HG02571 (cell line): ENCODE results near the gene NOXO1.

ENCODE experiments used
- ATAC-seq: cut with Tn5 transposase; IDR thresholded peaks from one replicate; pipeline ENCODE4 v1.9.1; 2021; ENCODE audit warnings: mild to moderate bottlenecking, moderate library complexity; ENCODE audit not compliant: unreplicated experiment

NOXO1 gene, protein sequence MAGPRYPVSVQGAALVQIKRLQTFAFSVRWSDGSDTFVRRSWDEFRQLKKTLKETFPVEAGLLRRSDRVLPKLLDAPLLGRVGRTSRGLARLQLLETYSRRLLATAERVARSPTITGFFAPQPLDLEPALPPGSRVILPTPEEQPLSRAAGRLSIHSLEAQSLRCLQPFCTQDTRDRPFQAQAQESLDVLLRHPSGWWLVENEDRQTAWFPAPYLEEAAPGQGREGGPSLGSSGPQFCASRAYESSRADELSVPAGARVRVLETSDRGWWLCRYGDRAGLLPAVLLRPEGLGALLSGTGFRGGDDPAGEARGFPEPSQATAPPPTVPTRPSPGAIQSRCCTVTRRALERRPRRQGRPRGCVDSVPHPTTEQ

GRCh38 chr16:1981398-1981836, at the start of gene NOXO1:
Gene NOXO1, minus strand, starts transcription at chr16:1981469. Its CDS starts 290 bp downstream, at chr16:1981179.
- no peak for ATAC-seq

DNA sequence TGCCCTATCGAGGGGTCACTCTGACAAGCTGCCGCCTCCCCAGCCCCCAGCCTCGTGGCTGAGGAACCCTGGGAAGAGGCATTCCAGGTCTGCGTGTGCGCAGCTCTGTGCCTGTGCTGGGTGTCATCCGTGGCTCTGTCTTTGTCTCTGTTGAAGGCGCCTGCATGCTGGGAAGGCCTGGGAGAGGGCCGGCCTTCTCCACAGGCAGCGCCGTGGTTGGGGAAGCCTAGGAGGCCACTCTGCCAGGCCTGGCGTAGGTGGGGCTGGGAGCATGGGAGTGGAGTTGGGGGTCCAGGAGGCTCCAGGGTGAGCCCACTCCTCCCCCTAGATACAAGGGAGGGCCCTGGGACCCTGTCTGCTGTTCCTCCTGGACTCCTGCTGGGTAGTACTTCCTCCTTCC, 48.8 kb upstream of the NOXO1 start:
- no peak for ATAC-seq

GRCh38 chr16:2029350-2029749, 48.1 kb upstream of the NOXO1 start:
- no peak for ATAC-seq

GRCh38 chr16:2028620-2029220, 47.5 kb upstream of the NOXO1 start:
- no peak for ATAC-seq

DNA sequence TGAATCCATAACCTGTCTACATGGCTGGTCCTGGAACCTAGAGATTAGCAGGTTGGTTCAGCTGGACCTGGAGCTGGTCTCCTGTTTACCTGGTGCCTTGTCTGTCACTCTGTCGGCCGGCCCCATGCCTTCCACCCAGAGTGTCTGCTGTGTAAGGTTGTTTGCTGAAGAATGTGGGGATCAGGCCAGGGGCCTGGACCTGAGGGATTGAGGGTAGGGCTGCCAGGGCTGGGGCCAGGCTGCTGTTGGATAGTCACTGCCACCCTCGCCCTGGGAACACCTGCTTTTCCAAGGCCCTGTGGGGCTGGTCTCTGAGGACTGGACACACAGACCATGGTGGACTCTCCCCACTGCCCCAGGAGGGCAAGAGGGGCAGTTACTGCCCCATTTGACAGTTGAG, 46.9 kb upstream of the NOXO1 start:
- no peak for ATAC-seq

DNA sequence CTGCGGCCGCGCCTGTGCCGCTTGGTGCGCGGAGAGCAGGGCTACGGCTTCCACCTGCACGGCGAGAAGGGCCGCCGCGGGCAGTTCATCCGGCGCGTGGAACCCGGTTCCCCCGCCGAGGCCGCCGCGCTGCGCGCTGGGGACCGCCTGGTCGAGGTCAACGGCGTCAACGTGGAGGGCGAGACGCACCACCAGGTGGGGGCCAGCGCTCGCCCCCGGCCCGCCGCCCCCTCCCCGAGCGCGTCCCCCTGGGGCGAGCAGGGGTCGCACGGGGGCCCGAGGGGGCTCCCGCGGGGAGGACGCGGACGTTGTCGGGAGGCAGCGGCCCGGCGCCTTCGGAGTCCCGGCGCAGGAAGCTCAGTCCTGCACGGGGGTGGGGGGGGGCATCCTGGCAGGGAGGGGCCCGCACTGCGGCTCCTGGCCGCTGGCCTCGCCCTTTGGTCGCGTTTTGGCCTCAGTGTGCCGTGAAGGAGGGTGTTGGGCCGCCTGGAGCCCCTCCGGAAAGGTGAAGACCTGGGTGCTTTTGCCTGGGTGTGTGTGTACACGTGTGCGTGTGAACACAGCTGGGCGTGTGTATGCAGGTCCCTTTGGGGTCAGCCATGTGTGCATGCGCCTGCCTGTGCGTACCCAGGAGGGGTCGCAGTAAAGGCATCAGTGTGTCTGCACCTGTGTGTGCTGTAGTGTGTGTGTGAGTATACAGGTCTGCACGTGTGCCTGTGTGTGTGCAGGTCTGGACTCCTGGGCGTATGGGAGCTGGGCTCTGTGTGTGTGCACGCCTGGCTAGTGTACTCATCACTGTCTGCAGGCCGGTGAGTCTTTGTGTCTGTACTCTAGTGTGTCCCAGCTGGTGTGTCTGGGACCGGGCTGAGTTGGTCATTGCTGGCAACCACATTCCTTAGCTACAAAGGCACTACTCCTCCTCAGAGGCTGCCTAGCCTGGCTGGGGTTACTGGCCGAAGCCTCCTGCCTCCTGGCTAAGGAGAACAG, 46.0 kb upstream of the NOXO1 start:
- no peak for ATAC-seq

DNA sequence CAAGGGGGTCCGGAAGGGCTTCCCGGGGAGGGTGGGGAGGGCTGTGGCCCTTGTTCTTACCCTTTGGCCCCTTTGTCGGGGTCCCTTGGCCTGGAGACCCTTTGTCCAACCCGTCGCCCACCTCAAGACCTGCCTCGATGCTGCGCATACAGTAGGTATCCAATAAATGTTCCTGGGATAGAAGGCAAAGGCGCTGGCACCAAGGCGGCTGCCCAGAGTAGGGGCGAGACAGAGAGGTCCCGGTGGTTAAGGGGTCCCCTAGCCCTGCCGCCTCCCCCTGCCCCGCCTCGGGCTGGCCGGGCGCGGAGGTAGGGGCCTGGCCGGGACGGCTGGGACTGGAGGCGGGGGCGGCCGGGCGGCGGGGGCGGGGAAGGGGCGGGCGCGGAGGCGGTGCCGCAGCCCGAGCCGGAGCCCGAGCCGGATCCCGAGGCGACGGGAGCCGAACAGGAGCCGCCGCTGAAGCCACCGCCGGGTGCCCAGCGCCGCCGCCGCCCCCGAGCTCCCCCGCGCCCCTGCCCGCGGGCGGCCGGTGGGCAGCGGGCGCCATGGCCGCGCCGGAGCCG, 45.3 kb upstream of the NOXO1 start, which contains the start of gene NHERF2:
TSS of gene NHERF2 (plus strand) at position 442 of the 563 bp plus-strand sequence. CDS start at position 546, 104 bp downstream.
- no peak for ATAC-seq

- ATAC-seq, result no peak
These were observed 44.7 kb upstream of the NOXO1 start for GRCh38 chr16:2025878-2026460.

GRCh38 chr16:2025251-2025650, 44.0 kb upstream of the NOXO1 start:
- ATAC-seq, result no peak

GRCh38 chr16:2024032-2024420, 42.8 kb upstream of the NOXO1 start:
- no peak for ATAC-seq

GRCh38 chr16:2023092-2024031, 42.1 kb upstream of the NOXO1 start:
- no peak for ATAC-seq

- ATAC-seq, result no peak
These were observed 41.4 kb upstream of the NOXO1 start for GRCh38 chr16:2022723-2023091.

DNA sequence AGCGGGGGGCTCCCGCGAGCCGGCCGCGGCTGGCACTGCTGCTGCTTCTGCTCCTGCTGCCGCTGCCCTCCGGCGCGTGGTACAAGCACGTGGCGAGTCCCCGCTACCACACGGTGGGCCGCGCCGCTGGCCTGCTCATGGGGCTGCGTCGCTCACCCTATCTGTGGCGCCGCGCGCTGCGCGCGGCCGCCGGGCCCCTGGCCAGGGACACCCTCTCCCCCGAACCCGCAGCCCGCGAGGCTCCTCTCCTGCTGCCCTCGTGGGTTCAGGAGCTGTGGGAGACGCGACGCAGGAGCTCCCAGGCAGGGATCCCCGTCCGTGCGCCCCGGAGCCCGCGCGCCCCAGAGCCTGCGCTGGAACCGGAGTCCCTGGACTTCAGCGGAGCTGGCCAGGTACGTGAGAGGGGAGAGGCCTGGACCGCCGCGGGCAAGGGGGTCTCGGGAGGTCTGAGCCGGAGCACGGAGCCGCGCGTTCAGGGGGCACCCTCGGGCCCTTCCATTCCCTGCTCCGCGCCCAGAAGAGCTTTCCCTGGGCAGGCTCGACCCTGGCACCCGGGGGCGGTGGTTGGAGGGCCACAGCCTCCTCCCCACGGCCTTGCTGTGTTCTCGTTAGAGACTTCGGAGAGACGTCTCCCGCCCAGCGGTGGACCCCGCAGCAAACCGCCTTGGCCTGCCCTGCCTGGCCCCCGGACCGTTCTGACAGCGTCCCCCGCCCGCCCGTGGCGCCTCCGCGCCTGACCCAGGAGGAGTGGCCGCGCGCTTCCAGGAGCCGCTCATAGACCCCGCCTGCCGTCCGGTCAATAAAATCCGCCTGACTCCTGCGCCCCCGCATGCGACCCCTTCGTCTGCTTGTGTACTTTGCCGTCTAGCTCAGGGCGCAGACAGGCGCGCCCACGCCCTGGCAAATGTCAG, 38.9 kb upstream of the NOXO1 start:
- no peak for ATAC-seq

DNA sequence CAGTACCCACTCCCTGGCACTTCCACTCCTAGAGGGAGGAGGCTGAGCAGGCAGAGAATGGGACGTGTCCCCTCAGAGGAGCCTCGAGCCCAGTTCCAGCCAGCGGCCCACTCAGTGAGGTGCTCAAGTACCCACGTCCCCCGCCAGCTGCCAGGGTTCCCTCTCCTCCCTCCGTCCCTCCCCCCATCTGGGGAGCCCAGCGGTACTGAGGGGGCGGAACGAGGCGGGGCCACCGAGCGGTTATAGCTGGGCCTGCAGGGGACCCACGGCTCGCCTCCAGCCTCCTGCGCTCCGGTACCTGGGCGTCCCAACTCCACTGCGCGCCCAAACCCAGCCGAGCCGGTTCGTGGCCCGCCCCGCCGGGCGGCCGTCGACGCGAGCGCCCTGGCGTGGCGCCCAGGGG, 38.2 kb upstream of the NOXO1 start, which contains the start of gene NPW:
TSS of gene NPW (plus strand) at position 268 of the 403 bp plus-strand sequence.
- ATAC-seq, result no peak

DNA sequence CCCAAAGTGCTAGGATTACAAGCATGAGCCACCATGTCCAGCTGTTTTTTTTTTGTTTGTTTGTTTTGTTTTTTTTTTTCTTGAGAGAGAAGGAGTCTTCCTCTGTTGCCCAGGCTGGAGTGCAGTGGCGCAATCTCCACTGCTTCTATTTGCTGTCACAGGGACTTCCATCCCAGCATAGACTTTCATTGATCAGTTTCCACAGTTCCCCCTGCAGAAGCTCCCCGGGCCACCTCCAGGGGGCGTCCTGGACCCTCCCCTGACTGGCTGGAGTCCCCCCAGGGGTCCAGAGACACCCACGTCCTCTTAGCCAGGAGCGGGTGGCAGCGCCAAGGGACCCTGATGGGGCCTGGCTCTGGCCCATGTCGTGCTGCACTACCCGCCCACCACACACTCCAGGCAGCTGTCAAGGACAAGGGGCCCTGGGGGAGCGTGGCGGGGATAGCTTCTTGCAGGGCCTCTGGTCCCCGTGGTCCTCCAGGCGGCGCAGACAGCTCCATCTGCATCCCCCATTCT, 35.2 kb upstream of the NOXO1 start:
- no peak for ATAC-seq

DNA sequence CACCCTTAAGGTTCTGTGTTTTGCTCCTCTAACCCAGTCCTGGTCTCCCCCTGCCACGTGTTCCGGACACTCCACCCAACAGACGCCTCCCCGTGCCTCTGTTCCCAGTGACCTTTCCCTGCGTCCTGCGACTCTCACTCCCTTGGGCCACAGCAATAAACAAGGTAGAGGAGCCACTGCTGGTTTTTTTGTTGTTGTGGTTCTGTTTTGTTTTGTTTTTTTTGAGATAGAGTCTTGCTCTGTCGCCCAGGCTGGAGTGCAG, 34.6 kb upstream of the NOXO1 start:
- no peak for ATAC-seq

DNA sequence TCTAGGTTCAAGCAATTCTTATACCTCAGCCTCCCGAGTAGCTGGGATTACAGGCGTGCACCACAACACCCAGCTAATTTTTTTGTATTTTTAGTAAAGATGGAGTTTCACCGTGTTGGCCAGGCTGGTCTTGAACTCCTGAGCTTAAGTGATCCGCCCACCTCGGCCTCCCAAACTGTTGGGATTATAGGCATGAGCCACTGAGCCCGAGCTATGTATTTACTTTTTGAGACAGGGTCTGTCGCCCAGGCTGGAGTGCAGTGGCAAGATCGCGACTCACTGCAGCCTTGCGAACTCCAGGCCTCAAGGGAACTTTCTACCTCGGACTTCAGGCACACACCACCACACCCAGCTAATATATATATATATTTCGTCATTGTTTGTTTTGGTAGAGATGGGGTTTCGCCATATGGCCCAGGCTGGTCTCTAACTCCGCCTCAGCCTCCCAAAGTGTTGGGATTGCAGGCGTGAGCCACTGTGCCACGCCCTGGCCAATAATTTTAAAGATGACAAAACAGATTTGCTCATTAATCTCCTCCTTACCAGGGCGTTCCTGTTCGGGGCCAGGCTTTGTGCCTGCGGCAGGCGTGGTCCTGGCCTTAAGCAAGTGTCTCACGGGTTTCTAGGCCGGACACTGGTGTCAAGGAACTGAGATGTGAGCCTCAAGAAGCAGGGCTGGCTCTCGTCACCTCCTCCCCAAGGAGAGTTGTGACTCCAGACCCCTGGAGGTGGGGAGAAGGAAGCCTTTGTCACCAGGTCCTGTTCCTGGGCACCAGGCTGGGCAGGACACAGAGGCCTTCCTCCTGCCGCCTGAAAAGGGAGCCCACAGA, 34.1 kb upstream of the NOXO1 start:
- ATAC-seq, result no peak

DNA sequence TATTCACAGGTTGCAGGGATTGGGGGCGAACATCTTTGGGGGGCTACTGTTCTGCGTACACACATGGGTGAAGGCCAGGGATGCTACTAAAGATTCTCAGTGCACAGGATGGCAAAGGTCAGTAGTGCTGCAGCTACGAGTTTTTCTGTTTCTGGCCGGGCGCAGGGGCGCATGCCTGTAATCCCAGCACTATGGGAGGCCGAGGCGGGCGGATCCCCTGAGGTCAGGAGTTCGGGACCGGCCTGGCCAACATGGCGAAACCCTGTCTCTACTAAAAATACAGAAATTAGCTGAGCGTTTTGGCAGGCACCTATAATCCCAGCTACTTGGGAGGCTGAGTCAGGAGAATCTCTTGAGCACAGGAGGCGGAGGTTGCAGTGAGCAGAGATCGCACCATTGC, 32.3 kb upstream of the NOXO1 start:
- no peak for ATAC-seq
